T-helper 2 cell treated with Interferon-gamma antibody and Interleukin-4, amounts not matched to agents 5 μg/mL and 100 μg/mL, for 36 hours (primary cell): Measurements from ENCODE around the gene FSCN2.
A peak's percentile ranks its signal among the peaks of the same experiment; 100 is the strongest.

Experiments
- DNase-seq: peaks from one replicate; pipeline ENCODE4 v3.0.0; 2021; ENCODE audit warnings: low spot score
- H3K27ac Mint-ChIP-seq: one replicate; pipeline ENCODE4 v1.8.0; 2021; ENCODE audit warnings: mild to moderate bottlenecking, mixed read lengths
- H3K27me3 Mint-ChIP-seq: one replicate; pipeline ENCODE4 v1.8.0; 2021; ENCODE audit warnings: low read depth, mixed read lengths
- H3K36me3 Mint-ChIP-seq: one replicate; pipeline ENCODE4 v1.8.0; 2021; ENCODE audit warnings: low read depth, mixed read lengths
- H3K4me1 Mint-ChIP-seq: one replicate; pipeline ENCODE4 v1.8.0; 2021; ENCODE audit warnings: low read depth, mixed read lengths
- H3K4me3 Mint-ChIP-seq: one replicate; pipeline ENCODE4 v1.8.0; 2022; ENCODE audit warnings: mild to moderate bottlenecking, moderate library complexity, mixed read lengths
- H3K9me3 Mint-ChIP-seq: one replicate; pipeline ENCODE4 v1.8.0; 2021; ENCODE audit warnings: mixed read lengths

The FSCN2 gene

GRCh38 chr17:81527591-81528383 lies at the start of gene FSCN2:
TSS of gene FSCN2 (plus strand) at chr17:81528377. CDS start at chr17:81528532, 155 bp downstream.
- Mint-ChIP-seq H3K4me3 (no peak within 1 kb of the TSS), H3K27me3 (no peaks in the 10 kb centered on the region), H3K9me3 (no peaks in the 10 kb centered on the region), H3K36me3 (no peaks in the 10 kb centered on the region), H3K27ac (no peak within 1 kb of the TSS), H3K4me1 (no peaks in the 10 kb centered on the region)
- no peak for DNase-seq

GRCh38 chr17:81479175-81480071 lies 48.8 kb upstream of the FSCN2 start:
- H3K9me3 Mint-ChIP-seq = no peaks in the 10 kb centered on the region
- no peak overlapping the region for H3K27ac Mint-ChIP-seq
- H3K36me3 Mint-ChIP-seq = no peaks in the 10 kb centered on the region
- DNase-seq = no peak
- H3K4me1 Mint-ChIP-seq = peaks cover 2% of the 10 kb centered on the region
- H3K27me3 Mint-ChIP-seq = peaks cover 30% of the 10 kb centered on the region
- H3K4me3 Mint-ChIP-seq = no peak overlapping the region

GRCh38 chr17:81480140-81481072 lies 47.8 kb upstream of the FSCN2 start:
- H3K27ac Mint-ChIP-seq = no peak overlapping the region
- H3K9me3 Mint-ChIP-seq = no peaks in the 10 kb centered on the region
- DNase-seq = no peak
- peaks cover 2% of the 10 kb centered on the region for H3K4me1 Mint-ChIP-seq
- no peaks in the 10 kb centered on the region for H3K36me3 Mint-ChIP-seq
- H3K27me3 Mint-ChIP-seq = peaks cover 30% of the 10 kb centered on the region
- no peak overlapping the region for H3K4me3 Mint-ChIP-seq

GRCh38 chr17:81481073-81481799 lies 46.9 kb upstream of the FSCN2 start:
- no peak overlapping the region for H3K27ac Mint-ChIP-seq
- peak overlapping the region; percentile 64 for H3K4me3 Mint-ChIP-seq
- H3K36me3 Mint-ChIP-seq = no peaks in the 10 kb centered on the region
- H3K27me3 Mint-ChIP-seq = peaks cover 30% of the 10 kb centered on the region
- peak; percentile 57 for DNase-seq
- no peaks in the 10 kb centered on the region for H3K9me3 Mint-ChIP-seq
- peaks cover 6% of the 10 kb centered on the region for H3K4me1 Mint-ChIP-seq

GRCh38 chr17:81481815-81482505 lies 46.2 kb upstream of the FSCN2 start:
- DNase-seq = no peak
- Mint-ChIP-seq H3K4me3 (peak overlapping the region; percentile 64), H3K27me3 (peaks cover 30% of the 10 kb centered on the region), H3K36me3 (no peaks in the 10 kb centered on the region), H3K27ac (no peak overlapping the region), H3K9me3 (no peaks in the 10 kb centered on the region), H3K4me1 (peaks cover 8% of the 10 kb centered on the region)

- H3K4me1 Mint-ChIP-seq = peaks cover 8% of the 10 kb centered on the region
- no peaks in the 10 kb centered on the region for H3K36me3 Mint-ChIP-seq
- no peak for DNase-seq
- no peak overlapping the region for H3K27ac Mint-ChIP-seq
- no peaks in the 10 kb centered on the region for H3K9me3 Mint-ChIP-seq
- peaks cover 30% of the 10 kb centered on the region for H3K27me3 Mint-ChIP-seq
- H3K4me3 Mint-ChIP-seq = peak overlapping the region; percentile 51
Measured at GRCh38 chr17:81482673-81483072, 45.5 kb upstream of the FSCN2 start.

- Mint-ChIP-seq H3K9me3 (no peaks in the 10 kb centered on the region), H3K4me3 (no peak overlapping the region), H3K27me3 (peaks cover 30% of the 10 kb centered on the region), H3K36me3 (no peaks in the 10 kb centered on the region), H3K27ac (no peak overlapping the region), H3K4me1 (peaks cover 8% of the 10 kb centered on the region)
- no peak for DNase-seq
Measured at GRCh38 chr17:81483085-81483861, 44.9 kb upstream of the FSCN2 start.

- Mint-ChIP-seq H3K4me1 (peaks cover 8% of the 10 kb centered on the region), H3K9me3 (no peaks in the 10 kb centered on the region), H3K27ac (no peak overlapping the region), H3K4me3 (no peak overlapping the region), H3K36me3 (no peaks in the 10 kb centered on the region), H3K27me3 (peaks cover 30% of the 10 kb centered on the region)
- no peak for DNase-seq
Measured at GRCh38 chr17:81483862-81484194, 44.3 kb upstream of the FSCN2 start.

GRCh38 chr17:81484195-81484979 lies 43.8 kb upstream of the FSCN2 start:
- no peaks in the 10 kb centered on the region for H3K9me3 Mint-ChIP-seq
- H3K36me3 Mint-ChIP-seq = no peaks in the 10 kb centered on the region
- H3K27ac Mint-ChIP-seq = no peak overlapping the region
- H3K4me1 Mint-ChIP-seq = peaks cover 8% of the 10 kb centered on the region
- H3K27me3 Mint-ChIP-seq = peaks cover 29% of the 10 kb centered on the region
- DNase-seq = peak; percentile 90
- H3K4me3 Mint-ChIP-seq = no peak overlapping the region

GRCh38 chr17:81486199-81486810 lies 41.9 kb upstream of the FSCN2 start:
- H3K4me1 Mint-ChIP-seq = peaks cover 10% of the 10 kb centered on the region
- no peaks in the 10 kb centered on the region for H3K36me3 Mint-ChIP-seq
- peaks cover 15% of the 10 kb centered on the region for H3K27me3 Mint-ChIP-seq
- no peaks in the 10 kb centered on the region for H3K9me3 Mint-ChIP-seq
- peak overlapping the region; percentile 22 for H3K4me3 Mint-ChIP-seq
- peak; percentile 32 for DNase-seq
- peak overlapping the region; percentile 75 for H3K27ac Mint-ChIP-seq

GRCh38 chr17:81487089-81487486 lies 41.1 kb upstream of the FSCN2 start:
- H3K27ac Mint-ChIP-seq = no peak overlapping the region
- H3K9me3 Mint-ChIP-seq = no peaks in the 10 kb centered on the region
- H3K4me3 Mint-ChIP-seq = peak overlapping the region; percentile 63
- DNase-seq = no peak
- H3K4me1 Mint-ChIP-seq = peaks cover 10% of the 10 kb centered on the region
- no peaks in the 10 kb centered on the region for H3K36me3 Mint-ChIP-seq
- peaks cover 12% of the 10 kb centered on the region for H3K27me3 Mint-ChIP-seq
